ENCODE data around the gene SNU13. TPM values are rescaled to one million over a fixed set of nuclear protein-coding genes. Genes with fewer than 3 reads are reported as not detected.

Gene SNU13
- polyA plus RNA-seq, 1 donor from 2014 or later, result 192 TPM

DNA sequence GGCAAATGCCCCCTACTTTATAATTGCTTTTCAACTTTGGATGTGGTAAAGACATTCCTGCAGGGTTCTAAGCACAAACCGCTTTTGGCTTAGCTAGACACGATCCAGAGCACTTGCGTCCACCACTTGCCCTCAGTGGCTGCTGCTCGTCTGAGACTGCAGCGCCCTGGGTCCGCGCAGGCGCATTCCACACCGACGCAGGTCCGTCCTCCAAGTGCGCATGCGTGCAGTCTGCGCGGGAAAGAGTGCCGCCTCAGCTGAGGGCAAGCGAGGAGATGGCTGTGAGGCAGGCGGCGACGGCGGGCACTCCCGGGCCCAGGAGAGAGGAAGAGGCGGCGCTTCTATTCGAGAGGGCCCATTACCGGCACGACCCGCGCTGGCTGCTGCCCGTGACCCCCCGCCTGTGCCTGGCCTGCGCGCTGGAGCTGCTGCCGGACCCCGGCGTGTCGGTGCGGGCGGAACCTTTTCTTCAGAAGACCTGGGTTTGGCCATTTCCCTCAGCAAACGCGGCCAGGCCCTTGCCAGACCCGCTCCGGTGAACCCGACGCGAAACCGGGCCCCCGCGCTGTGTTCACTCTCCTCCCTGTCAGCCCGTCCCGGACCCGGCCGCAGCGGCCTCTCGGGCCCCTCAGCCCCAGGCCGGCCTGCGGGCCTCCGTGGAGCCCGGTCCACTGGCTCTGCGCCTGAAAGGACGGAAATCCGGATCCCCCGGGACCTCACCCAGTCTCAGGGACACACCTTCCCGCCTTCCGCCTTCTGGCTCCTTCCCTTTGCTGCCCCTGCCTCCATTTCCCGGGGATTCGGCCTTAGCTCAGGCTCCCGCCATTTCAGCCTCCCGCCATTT, 10.8 kb upstream of the SNU13 start, which contains the start of gene MEI1:
TSS of gene MEI1 (plus strand) at position 240 of the 844 bp plus-strand sequence. CDS start at position 276, 36 bp downstream.
- Histone ChIP-seq H4K20me1 (ENCODE audit: insufficient read depth) (no peaks in the 10 kb centered on the region), H3K9ac (ENCODE audit: low read length) (no peak within 1 kb of the TSS), H3K9me2 (ENCODE audit: insufficient read depth, low read length) (no peaks in the 10 kb centered on the region), H3K27ac (ENCODE audit: low read length) (no peak within 1 kb of the TSS), H3K9me3 (ENCODE audit: low read length) (no peaks in the 10 kb centered on the region), H3K36me3 (ENCODE audit: insufficient read depth, low read length) (no peaks in the 10 kb centered on the region), H3K4me2 (ENCODE audit: low read length) (no peak within 1 kb of the TSS), H2AFZ (ENCODE audit: low read depth, low read length) (no peak within 1 kb of the TSS), H3F3A (ENCODE audit: insufficient read depth, low read length, poor library complexity, severe bottlenecking) (no peaks in the 10 kb centered on the region), H3K79me2 (replicated peaks; ENCODE audit: insufficient read depth, low read length) (no peaks in the 10 kb centered on the region), H3K4me3 (ENCODE audit: low read length) (no peak within 1 kb of the TSS), H3K27me3 (ENCODE audit: insufficient read depth, low read depth, low read length) (no peaks in the 10 kb centered on the region)
- TF ChIP-seq EP300 (conservative IDR thresholded peaks at IDR 0.05; ENCODE audit: poor library complexity, severe bottlenecking) (no peak), SMC3 (conservative IDR thresholded peaks at IDR 0.05; ENCODE audit: poor library complexity) (no peak), TAF1 (IDR thresholded peaks at IDR 0.05; ENCODE audit: low read depth) (no peak), EZH2 (IDR thresholded peaks at IDR 0.05; ENCODE audit: borderline replicate concordance, insufficient read depth, low read length, poor library complexity, severe bottlenecking) (no peak), RAD21 (conservative IDR thresholded peaks at IDR 0.05) (no peak), MXI1 (conservative IDR thresholded peaks at IDR 0.05; ENCODE audit: poor library complexity, severe bottlenecking) (no peak), POLR2AphosphoS5 (IDR thresholded peaks at IDR 0.05) (no peak)
- TF ChIP-seq, protein P1, sequence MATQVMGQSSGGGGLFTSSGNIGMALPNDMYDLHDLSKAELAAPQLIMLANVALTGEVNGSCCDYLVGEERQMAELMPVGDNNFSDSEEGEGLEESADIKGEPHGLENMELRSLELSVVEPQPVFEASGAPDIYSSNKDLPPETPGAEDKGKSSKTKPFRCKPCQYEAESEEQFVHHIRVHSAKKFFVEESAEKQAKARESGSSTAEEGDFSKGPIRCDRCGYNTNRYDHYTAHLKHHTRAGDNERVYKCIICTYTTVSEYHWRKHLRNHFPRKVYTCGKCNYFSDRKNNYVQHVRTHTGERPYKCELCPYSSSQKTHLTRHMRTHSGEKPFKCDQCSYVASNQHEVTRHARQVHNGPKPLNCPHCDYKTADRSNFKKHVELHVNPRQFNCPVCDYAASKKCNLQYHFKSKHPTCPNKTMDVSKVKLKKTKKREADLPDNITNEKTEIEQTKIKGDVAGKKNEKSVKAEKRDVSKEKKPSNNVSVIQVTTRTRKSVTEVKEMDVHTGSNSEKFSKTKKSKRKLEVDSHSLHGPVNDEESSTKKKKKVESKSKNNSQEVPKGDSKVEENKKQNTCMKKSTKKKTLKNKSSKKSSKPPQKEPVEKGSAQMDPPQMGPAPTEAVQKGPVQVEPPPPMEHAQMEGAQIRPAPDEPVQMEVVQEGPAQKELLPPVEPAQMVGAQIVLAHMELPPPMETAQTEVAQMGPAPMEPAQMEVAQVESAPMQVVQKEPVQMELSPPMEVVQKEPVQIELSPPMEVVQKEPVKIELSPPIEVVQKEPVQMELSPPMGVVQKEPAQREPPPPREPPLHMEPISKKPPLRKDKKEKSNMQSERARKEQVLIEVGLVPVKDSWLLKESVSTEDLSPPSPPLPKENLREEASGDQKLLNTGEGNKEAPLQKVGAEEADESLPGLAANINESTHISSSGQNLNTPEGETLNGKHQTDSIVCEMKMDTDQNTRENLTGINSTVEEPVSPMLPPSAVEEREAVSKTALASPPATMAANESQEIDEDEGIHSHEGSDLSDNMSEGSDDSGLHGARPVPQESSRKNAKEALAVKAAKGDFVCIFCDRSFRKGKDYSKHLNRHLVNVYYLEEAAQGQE (IDR thresholded peaks at IDR 0.05; ENCODE audit: borderline replicate concordance), result no peak
- TF ChIP-seq, protein P2, sequence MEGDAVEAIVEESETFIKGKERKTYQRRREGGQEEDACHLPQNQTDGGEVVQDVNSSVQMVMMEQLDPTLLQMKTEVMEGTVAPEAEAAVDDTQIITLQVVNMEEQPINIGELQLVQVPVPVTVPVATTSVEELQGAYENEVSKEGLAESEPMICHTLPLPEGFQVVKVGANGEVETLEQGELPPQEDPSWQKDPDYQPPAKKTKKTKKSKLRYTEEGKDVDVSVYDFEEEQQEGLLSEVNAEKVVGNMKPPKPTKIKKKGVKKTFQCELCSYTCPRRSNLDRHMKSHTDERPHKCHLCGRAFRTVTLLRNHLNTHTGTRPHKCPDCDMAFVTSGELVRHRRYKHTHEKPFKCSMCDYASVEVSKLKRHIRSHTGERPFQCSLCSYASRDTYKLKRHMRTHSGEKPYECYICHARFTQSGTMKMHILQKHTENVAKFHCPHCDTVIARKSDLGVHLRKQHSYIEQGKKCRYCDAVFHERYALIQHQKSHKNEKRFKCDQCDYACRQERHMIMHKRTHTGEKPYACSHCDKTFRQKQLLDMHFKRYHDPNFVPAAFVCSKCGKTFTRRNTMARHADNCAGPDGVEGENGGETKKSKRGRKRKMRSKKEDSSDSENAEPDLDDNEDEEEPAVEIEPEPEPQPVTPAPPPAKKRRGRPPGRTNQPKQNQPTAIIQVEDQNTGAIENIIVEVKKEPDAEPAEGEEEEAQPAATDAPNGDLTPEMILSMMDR (IDR thresholded peaks at IDR 0.05; ENCODE audit: poor library complexity, severe bottlenecking), result no peak

DNA sequence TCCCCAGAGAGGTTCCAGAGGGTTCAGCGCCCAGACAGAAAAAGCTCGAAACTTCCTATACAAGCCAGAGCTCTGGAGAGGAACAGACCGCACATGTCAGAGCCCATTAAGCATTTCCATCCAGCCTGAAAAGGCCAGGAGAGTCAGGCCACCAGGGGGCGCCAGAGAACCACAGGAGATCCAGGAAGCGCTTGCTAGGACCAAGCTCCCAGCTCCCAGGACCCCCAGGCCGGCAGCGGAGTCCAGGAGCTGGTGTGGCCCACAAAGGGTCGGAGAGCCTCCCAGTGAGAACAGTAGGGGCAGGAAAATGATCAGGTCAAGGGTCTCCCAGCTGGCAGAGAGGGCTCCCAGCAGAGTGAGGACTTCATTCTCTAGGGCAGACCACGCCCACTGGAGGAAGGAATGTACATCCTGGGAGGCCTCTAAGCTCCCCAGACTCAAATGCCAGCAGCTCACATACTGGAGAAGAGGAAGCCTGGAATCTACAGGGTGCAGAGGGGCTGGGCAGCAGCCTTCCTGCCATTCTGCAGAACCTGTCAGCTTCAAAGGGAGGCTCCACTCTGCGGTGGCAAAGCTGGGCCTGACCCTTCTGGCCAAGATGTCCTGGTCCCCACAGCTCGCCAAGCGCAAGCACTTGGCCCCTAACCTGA, 8.6 kb upstream of the SNU13 start:
- H3K4me2 ChIP-seq (ENCODE audit: low read length), result no peak overlapping the region
- H3K79me2 ChIP-seq (replicated peaks; ENCODE audit: insufficient read depth, low read length), result no peaks in the 10 kb centered on the region
- H4K20me1 ChIP-seq (ENCODE audit: insufficient read depth), result no peaks in the 10 kb centered on the region
- H3K9ac ChIP-seq (ENCODE audit: low read length), result peak overlapping the region; percentile 21
- no peak overlapping the region for H3K4me3 ChIP-seq (ENCODE audit: low read length)
- H3K36me3 ChIP-seq (ENCODE audit: insufficient read depth, low read length), result no peaks in the 10 kb centered on the region
- H3K9me3 ChIP-seq (ENCODE audit: low read length), result no peaks in the 10 kb centered on the region
- no peaks in the 10 kb centered on the region for H3K9me2 ChIP-seq (ENCODE audit: insufficient read depth, low read length)
- H3K27me3 ChIP-seq (ENCODE audit: insufficient read depth, low read depth, low read length), result no peaks in the 10 kb centered on the region
- peak overlapping the region; percentile 22 for H2AFZ ChIP-seq (ENCODE audit: low read depth, low read length)
- H3K27ac ChIP-seq (ENCODE audit: low read length), result no peak overlapping the region
- TF ChIP-seq, protein P2 (IDR thresholded peaks at IDR 0.05; ENCODE audit: poor library complexity, severe bottlenecking), result peak; percentile 99
- TF ChIP-seq POLR2AphosphoS5 (IDR thresholded peaks at IDR 0.05), result no peak
- peak; percentile 99 for TF ChIP-seq RAD21 (conservative IDR thresholded peaks at IDR 0.05)
- TF ChIP-seq EP300 (conservative IDR thresholded peaks at IDR 0.05; ENCODE audit: poor library complexity, severe bottlenecking), result no peak
- peak; percentile 100 for TF ChIP-seq SMC3 (conservative IDR thresholded peaks at IDR 0.05; ENCODE audit: poor library complexity)
- TF ChIP-seq EZH2 (IDR thresholded peaks at IDR 0.05; ENCODE audit: borderline replicate concordance, insufficient read depth, low read length, poor library complexity, severe bottlenecking), result no peak
- peak; percentile 41 for TF ChIP-seq MXI1 (conservative IDR thresholded peaks at IDR 0.05; ENCODE audit: poor library complexity, severe bottlenecking)
- no peak for TF ChIP-seq TAF1 (IDR thresholded peaks at IDR 0.05; ENCODE audit: low read depth)
- TF ChIP-seq, protein P1 (IDR thresholded peaks at IDR 0.05; ENCODE audit: borderline replicate concordance), result no peak
- H3F3A ChIP-seq (ENCODE audit: insufficient read depth, low read length, poor library complexity, severe bottlenecking), result no peaks in the 10 kb centered on the region

Data from neural cell (in vitro differentiated cells).